ENCODE results near the gene SLC25A20.

Gene SLC25A20

DNA sequence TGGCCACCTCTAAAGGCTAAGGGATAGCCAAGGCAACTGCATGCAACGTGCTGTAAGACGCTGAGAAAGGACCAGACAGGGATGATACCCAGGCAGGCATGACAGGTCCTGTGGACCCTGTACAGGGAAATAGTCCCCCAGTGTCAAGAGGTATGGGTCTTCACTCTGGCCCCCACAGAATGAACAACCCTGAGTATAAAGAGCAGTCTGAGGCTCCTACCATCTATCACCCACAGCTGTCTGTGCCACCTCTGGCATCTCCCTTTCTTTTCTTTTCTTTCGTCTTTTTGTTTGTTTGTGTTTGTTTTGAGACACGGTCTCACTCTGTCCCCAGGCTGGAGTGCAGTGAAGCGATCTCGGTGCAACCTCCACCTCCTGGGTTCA lies 18.7 kb downstream of the SLC25A20 start:
- no peak for TF ChIP-seq ZFX (IDR thresholded peaks at IDR 0.05; ENCODE audit: borderline replicate concordance)
- TF ChIP-seq, protein P1, sequence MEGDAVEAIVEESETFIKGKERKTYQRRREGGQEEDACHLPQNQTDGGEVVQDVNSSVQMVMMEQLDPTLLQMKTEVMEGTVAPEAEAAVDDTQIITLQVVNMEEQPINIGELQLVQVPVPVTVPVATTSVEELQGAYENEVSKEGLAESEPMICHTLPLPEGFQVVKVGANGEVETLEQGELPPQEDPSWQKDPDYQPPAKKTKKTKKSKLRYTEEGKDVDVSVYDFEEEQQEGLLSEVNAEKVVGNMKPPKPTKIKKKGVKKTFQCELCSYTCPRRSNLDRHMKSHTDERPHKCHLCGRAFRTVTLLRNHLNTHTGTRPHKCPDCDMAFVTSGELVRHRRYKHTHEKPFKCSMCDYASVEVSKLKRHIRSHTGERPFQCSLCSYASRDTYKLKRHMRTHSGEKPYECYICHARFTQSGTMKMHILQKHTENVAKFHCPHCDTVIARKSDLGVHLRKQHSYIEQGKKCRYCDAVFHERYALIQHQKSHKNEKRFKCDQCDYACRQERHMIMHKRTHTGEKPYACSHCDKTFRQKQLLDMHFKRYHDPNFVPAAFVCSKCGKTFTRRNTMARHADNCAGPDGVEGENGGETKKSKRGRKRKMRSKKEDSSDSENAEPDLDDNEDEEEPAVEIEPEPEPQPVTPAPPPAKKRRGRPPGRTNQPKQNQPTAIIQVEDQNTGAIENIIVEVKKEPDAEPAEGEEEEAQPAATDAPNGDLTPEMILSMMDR (IDR thresholded peaks at IDR 0.05) = no peak

DNA sequence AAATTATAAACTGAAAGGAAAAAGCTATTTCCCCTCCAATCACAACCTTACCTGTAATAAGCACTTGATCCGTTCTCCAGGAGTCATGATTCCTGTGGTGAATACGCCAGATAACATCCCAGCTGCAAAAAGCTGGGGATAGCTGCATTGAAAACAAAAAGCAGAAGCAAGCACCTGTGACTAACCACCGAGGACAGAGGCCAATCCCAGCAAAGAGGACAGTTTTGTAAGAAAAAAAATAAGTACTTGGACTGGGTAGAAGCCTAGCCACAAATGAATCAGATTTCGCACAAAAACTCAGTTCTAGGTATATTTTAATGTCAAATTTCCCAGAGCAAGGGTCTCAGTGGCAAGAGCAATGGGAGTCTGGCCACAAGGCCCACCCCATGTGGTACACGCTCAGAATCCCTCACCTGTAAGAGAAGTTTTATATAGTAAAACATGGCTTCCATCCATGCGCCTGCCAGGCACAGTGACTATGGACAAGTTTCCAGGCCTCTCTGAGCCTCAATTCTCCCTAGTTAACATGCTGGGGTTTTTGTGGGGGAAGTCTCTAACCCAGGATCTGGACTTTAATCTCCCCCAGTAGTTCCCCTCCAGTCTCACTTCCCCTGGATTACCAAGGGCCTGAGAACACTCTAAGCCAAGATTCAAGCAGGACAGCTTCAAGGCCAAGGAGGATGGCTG lies 19.2 kb downstream of the SLC25A20 start:
- no peak overlapping the region for H3K27ac ChIP-seq
- TF ChIP-seq, protein P1 (IDR thresholded peaks at IDR 0.05) = no peak
- TF ChIP-seq ZFX (IDR thresholded peaks at IDR 0.05; ENCODE audit: borderline replicate concordance) = no peak

More for the DNA sequence above, 18.7 kb downstream of the SLC25A20 start:
- H3K27ac ChIP-seq = no peak overlapping the region

DNA sequence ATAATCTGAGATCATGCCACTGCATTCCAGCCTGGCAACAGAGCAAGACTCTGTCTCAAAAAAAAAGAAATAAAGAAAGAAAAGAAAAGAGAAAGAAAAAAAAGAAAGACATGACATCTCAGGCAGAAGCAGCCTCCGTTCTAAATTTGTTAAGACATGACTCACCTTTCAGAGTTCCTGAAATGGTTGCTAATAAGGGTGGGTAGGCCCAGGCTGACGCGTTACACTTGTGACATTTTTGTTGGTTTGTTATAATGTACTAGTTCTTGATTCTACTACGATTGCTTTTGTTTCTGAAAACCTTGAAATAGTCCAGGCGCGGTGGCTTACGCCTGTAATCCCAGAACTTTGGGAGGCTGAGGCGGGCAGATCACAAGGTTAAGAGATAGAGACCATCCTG lies 21.0 kb downstream of the SLC25A20 start:
- no peak overlapping the region for H3K27ac ChIP-seq
- TF ChIP-seq, protein P1 (IDR thresholded peaks at IDR 0.05) = no peak
- no peak for TF ChIP-seq ZFX (IDR thresholded peaks at IDR 0.05; ENCODE audit: borderline replicate concordance)

DNA sequence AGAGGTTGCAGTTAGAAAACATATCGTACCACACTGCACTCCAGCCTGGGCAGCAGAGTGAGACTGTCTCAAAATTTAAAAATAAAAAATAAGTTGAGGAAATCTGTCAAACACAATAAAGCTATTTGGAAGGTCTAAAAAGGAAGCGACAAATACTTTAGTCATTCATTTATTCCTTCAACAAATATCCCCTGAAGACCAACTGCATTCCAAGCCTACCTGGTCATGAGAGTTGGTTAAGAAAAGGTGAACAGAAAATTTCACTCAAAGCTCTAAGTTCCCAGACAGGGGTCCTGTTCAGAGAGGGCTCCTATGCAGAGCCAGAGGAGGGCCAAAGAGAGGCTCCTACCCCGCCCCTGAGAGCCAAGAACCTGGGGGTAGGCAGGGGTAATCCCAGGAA lies 35.6 kb downstream of the SLC25A20 start:
- TF ChIP-seq, protein P1 (IDR thresholded peaks at IDR 0.05) = no peak
- TF ChIP-seq ZFX (IDR thresholded peaks at IDR 0.05; ENCODE audit: borderline replicate concordance) = no peak
- no peak overlapping the region for H3K27ac ChIP-seq

DNA sequence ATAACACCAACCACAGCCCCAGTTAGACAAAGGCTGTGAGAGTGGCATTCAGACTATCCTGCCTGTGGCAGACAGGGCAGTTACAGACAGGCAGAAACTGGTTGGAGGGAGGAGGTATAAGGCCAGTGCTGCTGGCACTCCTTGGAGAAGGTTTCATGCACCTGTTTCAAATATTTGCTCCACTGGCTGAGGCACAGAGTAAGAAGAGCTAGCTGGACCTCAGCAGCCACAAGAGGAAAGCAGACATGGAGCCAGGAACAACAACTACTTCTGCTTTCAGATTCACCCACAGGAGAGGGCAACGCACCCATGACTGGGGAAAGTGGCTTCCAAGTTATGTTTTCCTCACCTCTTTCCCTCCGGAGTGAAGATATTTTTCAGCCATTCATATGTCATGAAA lies 39.5 kb downstream of the SLC25A20 start:
- TF ChIP-seq, protein P1 (IDR thresholded peaks at IDR 0.05) = no peak
- TF ChIP-seq ZFX (IDR thresholded peaks at IDR 0.05; ENCODE audit: borderline replicate concordance) = no peak
- no peak overlapping the region for H3K27ac ChIP-seq

DNA sequence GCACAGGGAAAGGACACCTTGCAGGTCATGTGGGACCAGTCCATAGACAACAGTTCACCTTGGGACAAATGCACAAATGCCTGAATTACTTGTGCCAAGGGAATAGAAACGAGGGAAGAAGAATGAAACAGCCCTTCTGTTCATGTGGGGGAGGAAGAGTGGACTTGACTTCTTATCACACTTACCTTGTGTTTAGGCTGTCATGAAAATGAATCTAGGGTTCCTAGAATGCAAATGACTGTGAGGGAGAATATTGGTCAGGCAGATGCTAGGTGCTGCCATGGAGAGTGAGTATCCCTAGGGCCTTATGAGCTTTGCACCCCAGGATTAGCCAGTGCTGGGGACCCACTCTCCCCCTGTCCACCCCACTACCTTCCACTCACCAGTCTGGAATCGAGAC lies 40.0 kb downstream of the SLC25A20 start:
- H3K27ac ChIP-seq = no peak overlapping the region
- TF ChIP-seq, protein P1 (IDR thresholded peaks at IDR 0.05) = no peak
- TF ChIP-seq ZFX (IDR thresholded peaks at IDR 0.05; ENCODE audit: borderline replicate concordance) = no peak

DNA sequence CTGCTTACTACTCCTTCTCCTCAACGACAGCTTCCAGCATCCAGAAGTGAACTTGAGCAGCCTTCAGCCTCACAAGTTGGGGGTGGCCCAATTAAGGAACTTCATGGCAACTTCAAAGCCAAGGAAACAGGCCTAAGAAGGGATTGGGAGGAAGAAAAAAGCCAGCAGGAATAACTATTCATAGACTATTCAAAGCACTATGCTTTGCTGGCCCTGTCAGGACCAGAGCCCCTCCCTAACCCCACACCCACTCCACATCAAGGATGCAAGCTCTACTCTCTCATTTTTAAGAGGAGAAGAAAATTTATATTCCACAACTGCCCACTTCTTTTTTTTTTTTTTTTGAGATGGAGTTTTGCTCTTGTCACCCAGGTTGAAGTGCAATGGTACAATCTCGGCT lies 41.0 kb downstream of the SLC25A20 start:
- TF ChIP-seq, protein P1 (IDR thresholded peaks at IDR 0.05) = no peak
- TF ChIP-seq ZFX (IDR thresholded peaks at IDR 0.05; ENCODE audit: borderline replicate concordance) = no peak
- H3K27ac ChIP-seq = no peak overlapping the region

Measured in 22Rv1 (cell line).